Tibial nerve (tissue), 4 donors: Measurements from ENCODE around the gene AFG3L2. TPM values are rescaled to one million over a fixed set of nuclear protein-coding genes. Genes with fewer than 3 reads are reported as not detected.
"Not testable (repeated sequence)": the region's sequence is repeated elsewhere in the genome, so short reads cannot be mapped to it uniquely, and the experiment has no call there.

Source experiments
- DNase-seq, 2 donors: peaks; one replicate each; pipeline ENCODE4 v3.0.0-alpha.2; 2019; ENCODE audit warnings: low spot score in 2 of 2
- H3K27ac ChIP-seq, 4 donors: fragments of 200-600 bp; sonication (generic) in 3 of 4; one replicate each; pipeline ENCODE4 v1.5.1; 2017 to 2019; ENCODE audit warnings: mild to moderate bottlenecking in 1 of 4
- H3K27me3 ChIP-seq, 2 donors: fragments of 200-600 bp; sonication (generic) in 1 of 2; one replicate each; pipeline versions ENCODE4 v1.5.1 to v1.6.0; 2017 to 2019
- H3K36me3 ChIP-seq, 3 donors: fragments of 200-600 bp; sonication (generic); one replicate each; pipeline ENCODE4 v1.5.1; 2018 to 2019
- H3K4me1 ChIP-seq, 4 donors: fragments of 200-600 bp; sonication (generic) in 3 of 4; one replicate each; pipeline ENCODE4 v1.5.1; 2017 to 2019
- H3K4me3 ChIP-seq, 4 donors: fragments of 200-600 bp; sonication (generic) in 3 of 4; one replicate each; pipeline ENCODE4 v1.5.1; 2017 to 2019; ENCODE audit warnings: mild to moderate bottlenecking in 1 of 4, moderate library complexity in 1 of 4
- H3K9me3 ChIP-seq, 4 donors: fragments of 200-600 bp; sonication (generic) in 3 of 4; one replicate each; pipeline ENCODE4 v1.5.1; 2017 to 2019
- EP300 ChIP-seq, 2 donors: sonication (generic); formaldehyde crosslinking; IDR thresholded peaks; one replicate each; pipeline ENCODE4 v1.6.1; 2017; ENCODE audit warnings: antibody characterized with exemption in 2 of 2, mild to moderate bottlenecking in 1 of 2
- POLR2A ChIP-seq, 2 donors: fragments of 450-650 bp; IDR thresholded peaks; one replicate each; pipeline ENCODE4 v1.6.1; 2017; ENCODE audit warnings: antibody characterized with exemption in 2 of 2, mild to moderate bottlenecking in 2 of 2, moderate library complexity in 2 of 2
- WGBS, 2 donors: methylation state at CpG; one replicate each; pipeline ENCODE4 v1.1.5; 2018; 5-methylcytosine and 5-hydroxymethylcytosine counted together
- total RNA-seq, 4 donors: library from RNA; depleted of rRNA; stranded (reverse); fragments of >200 nt; gene quantifications; one replicate each; pipeline ENCODE4 v1.1.0, GENCODE V29; 2016
- TF ChIP-seq, protein P1 (sequence below), 5 experiments: fragments of 200-600 bp in 3 of 5; fragments of 450-650 bp in 2 of 5; sonication (generic) in 3 of 5; IDR thresholded peaks; one replicate each; pipeline ENCODE4 v1.5.1; 2016 to 2019; ENCODE audit warnings: antibody characterized with exemption in 5 of 5, mild to moderate bottlenecking in 3 of 5, moderate library complexity in 2 of 5

AFG3L2 gene
- total RNA-seq, 4 donors from 2014 or later, result 35.7 to 54.8 (median 42.5) TPM

DNA sequence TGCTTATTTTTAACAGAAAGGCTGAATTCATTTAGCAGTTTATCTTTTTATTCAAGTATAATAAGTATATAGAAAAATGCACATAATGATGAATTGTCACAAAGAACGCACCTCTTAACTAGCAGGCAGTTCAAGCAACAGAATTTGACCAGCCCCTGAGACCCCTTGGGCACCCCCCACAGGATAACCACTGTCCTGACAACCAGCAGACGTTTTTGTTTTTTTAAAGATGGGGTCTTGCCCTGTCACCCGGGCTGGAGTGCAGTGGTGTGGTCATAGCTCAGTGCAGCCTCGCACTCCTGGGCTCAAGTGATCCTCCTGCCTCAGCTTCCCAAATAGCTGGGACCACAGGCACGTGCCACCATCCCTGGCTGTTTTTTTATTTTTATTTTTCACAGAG lies 44.7 kb upstream of the AFG3L2 start:
- Histone ChIP-seq H3K27ac (peak overlapping the region in 2 of 4 donors; percentile 80 to 87), H3K27me3 (no peaks in the 10 kb centered on the region), H3K9me3 (peaks cover 0 to under 1% (median 0%) of the 10 kb centered on the region in 4 donors), H3K36me3 (peaks cover 0 to 31% (median 0%) of the 10 kb centered on the region in 3 donors), H3K4me3 (no peak overlapping the region), H3K4me1 (peaks cover 0 to 34% (median 0%) of the 10 kb centered on the region in 4 donors)
- 71 to 81% methylated on average over 5 of the region's 5 CpGs for WGBS, 2 donors
- TF ChIP-seq EP300 (IDR thresholded peaks at IDR 0.05) (no peak), POLR2A (IDR thresholded peaks at IDR 0.05) (no peak)
- TF ChIP-seq, protein P1, sequence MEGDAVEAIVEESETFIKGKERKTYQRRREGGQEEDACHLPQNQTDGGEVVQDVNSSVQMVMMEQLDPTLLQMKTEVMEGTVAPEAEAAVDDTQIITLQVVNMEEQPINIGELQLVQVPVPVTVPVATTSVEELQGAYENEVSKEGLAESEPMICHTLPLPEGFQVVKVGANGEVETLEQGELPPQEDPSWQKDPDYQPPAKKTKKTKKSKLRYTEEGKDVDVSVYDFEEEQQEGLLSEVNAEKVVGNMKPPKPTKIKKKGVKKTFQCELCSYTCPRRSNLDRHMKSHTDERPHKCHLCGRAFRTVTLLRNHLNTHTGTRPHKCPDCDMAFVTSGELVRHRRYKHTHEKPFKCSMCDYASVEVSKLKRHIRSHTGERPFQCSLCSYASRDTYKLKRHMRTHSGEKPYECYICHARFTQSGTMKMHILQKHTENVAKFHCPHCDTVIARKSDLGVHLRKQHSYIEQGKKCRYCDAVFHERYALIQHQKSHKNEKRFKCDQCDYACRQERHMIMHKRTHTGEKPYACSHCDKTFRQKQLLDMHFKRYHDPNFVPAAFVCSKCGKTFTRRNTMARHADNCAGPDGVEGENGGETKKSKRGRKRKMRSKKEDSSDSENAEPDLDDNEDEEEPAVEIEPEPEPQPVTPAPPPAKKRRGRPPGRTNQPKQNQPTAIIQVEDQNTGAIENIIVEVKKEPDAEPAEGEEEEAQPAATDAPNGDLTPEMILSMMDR (IDR thresholded peaks at IDR 0.05), result no peak
- DNase-seq, result no peak

DNA sequence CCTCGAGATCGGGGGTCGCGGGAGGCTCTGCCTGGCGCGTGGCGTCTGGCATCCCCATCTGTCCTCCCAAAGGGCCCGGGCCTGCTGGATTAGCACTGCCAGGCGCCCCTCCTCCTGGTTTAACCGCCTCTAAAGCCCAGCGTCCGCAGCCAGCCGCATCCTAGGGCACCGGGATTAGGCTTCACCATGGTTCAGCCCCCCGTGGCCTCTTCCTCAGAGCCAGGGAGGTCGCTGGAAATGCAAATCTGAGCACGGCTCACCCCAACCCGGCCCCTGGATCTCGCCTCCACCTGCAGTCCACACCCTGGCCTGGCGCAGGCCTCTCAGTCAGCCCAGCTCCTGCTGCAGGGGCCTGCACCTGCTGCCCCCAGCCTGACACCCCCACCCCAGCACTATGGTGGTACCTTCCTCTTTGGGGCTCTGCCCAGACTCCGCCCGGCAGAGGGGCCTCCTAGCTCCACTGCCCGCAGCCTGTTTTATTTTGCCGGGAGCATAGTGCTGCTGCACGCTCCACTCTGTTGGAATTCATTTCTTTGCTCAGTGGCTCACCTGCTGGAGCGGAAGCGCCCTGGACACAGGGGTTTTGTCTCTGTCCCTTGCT lies 43.9 kb upstream of the AFG3L2 start:
- H3K4me3 ChIP-seq, result peak overlapping the region; percentile 42 to 64 (median 53)
- no peak for DNase-seq
- H3K9me3 ChIP-seq, result no peaks in the 10 kb centered on the region
- peak overlapping the region; percentile 75 to 87 (median 80) for H3K27ac ChIP-seq
- peaks cover 0 to 23% (median 0%) of the 10 kb centered on the region in 3 donors for H3K36me3 ChIP-seq
- TF ChIP-seq EP300 (IDR thresholded peaks at IDR 0.05), result no peak
- no peak for TF ChIP-seq POLR2A (IDR thresholded peaks at IDR 0.05)
- TF ChIP-seq, protein P1 (IDR thresholded peaks at IDR 0.05), result no peak
- H3K4me1 ChIP-seq, result peaks cover 0 to 39% (median 3%) of the 10 kb centered on the region in 4 donors
- no peaks in the 10 kb centered on the region for H3K27me3 ChIP-seq
- 28 to 31% methylated on average over 16 to 26 of the region's 27 CpGs for WGBS, 2 donors

DNA sequence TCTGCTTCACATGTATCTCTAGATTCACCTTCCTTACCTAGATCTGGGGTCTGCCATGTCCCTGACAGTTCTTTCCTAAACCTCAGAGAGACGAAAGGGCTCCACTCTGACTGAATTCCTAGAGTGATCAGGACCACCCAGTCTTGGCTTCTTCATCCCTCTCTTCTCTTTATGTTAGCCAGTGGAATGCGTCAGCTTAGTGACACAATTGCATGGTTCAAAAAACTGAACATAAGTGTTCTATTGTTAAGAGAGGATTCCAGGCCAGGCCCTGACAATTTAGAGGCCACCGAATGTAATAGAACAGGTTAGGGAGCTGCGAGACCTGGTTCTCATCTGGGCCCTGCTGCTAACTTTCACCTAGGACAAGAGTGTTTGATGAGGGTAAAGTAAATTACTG lies 40.7 kb upstream of the AFG3L2 start:
- no peak for DNase-seq
- peak in 1 of 2 donors; percentile 34 for TF ChIP-seq EP300 (IDR thresholded peaks at IDR 0.05)
- TF ChIP-seq POLR2A (IDR thresholded peaks at IDR 0.05), result no peak
- TF ChIP-seq, protein P1 (IDR thresholded peaks at IDR 0.05), result no peak
- Histone ChIP-seq H3K27ac (peak overlapping the region; percentile 8 to 87 (median 57)), H3K4me3 (no peak overlapping the region), H3K27me3 (no peaks in the 10 kb centered on the region), H3K36me3 (peaks cover 0 to 3% (median 0%) of the 10 kb centered on the region in 3 donors), H3K4me1 (peaks cover 0 to 62% (median 19%) of the 10 kb centered on the region in 4 donors), H3K9me3 (no peaks in the 10 kb centered on the region)
- WGBS, 2 donors, result 40 to 50% methylated on average over 4 of the region's 4 CpGs

DNA sequence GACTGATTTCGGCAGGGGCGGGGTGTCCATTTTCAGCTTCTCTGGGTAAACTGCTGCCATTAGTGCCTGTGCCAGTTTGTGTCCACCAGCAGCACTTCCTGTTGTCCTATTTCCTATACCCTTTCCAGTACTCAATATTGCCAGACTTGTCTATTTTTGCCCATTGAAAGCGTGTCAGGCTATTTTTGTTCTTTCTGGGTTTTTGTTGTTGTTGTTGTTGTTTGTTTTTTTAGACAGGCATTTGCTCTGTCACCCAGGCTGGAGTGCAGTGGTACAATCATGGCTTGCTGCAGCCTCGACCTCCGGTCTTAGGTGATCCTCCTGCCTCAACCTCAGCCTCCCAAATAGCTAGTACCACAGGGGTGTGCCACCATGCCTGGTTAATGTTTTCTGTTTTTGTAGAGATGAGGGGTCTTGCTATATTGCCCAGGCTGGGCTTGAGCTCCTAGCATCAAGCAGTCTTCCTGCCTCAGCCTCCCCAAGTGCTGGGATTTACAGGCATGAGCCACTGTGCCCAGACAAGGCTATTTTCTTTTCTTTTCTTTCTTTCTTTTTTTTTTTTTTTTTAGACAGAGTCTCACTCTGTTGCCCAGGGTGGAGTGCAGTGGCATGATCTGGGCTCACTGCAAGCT lies 39.2 kb upstream of the AFG3L2 start:
- Histone ChIP-seq H3K4me3 (no peak overlapping the region), H3K27me3 (no peaks in the 10 kb centered on the region), H3K27ac (peak overlapping the region; percentile 49 to 87 (median 78)), H3K9me3 (no peaks in the 10 kb centered on the region), H3K36me3 (no peaks in the 10 kb centered on the region), H3K4me1 (peaks cover 0 to 58% (median 19%) of the 10 kb centered on the region in 4 donors)
- 71 to 73% methylated on average over 5 of the region's 5 CpGs for WGBS, 2 donors
- DNase-seq, result no peak
- TF ChIP-seq, protein P1 (IDR thresholded peaks at IDR 0.05), result no peak
- TF ChIP-seq EP300 (IDR thresholded peaks at IDR 0.05) (no peak), POLR2A (IDR thresholded peaks at IDR 0.05) (no peak)

DNA sequence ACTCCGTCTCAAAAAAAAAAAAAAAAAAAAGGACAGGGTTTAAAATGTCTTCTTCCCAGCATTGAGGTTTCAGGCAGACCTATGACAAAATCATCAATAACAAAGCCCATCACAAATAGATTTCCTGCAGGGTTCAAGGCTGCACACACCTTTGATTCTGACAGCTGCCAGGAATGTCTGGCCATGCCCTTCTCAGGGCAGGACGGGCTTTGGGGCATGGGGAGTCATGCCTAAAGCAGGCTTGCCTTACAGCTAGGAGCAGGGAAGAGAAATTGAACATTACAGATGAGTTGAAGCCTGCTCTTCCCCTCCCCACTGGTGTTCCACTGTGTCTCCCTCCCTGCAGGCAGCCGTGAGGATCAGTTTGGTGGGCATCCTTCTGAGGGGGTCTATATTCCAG lies 34.4 kb upstream of the AFG3L2 start:
- Histone ChIP-seq H3K9me3 (no peaks in the 10 kb centered on the region), H3K27ac (peak overlapping the region in 1 of 4 donors; percentile 32), H3K36me3 (no peaks in the 10 kb centered on the region), H3K4me3 (no peak overlapping the region), H3K27me3 (no peaks in the 10 kb centered on the region), H3K4me1 (peaks cover 0 to 51% (median 25%) of the 10 kb centered on the region in 4 donors)
- DNase-seq, result no peak
- 97 to 100% methylated on average over 3 of the region's 3 CpGs for WGBS, 2 donors
- TF ChIP-seq, protein P1 (IDR thresholded peaks at IDR 0.05), result no peak

DNA sequence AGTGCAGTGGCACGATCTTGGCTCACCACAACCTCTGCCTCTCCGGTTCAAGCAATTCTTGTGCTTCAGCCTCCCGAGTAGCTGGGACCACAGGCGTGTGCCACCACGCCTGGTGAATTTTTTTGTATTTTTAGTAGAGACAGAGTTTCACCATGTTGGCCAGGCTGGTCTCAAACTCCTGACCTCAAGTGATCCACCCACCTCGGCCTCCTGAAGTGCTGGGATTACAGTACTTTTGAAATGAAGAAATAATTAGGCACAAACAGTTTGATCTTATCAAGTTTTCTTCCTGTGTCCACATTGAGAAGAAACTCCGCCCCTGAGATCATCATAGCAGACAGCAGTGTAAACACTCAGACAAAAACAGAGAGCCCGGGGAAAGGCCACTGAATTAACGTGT lies 33.7 kb upstream of the AFG3L2 start:
- H3K27me3 ChIP-seq, DNase-seq: not testable (repeated sequence)
- peak overlapping the region in 2 of 4 donors; percentile 95 to 97 for H3K27ac ChIP-seq

More for the DNA sequence above, 33.7 kb upstream of the AFG3L2 start:
- peaks cover 0 to 44% (median 20%) of the 10 kb centered on the region in 4 donors for H3K4me1 ChIP-seq
- H3K36me3 ChIP-seq, H3K4me3 ChIP-seq, H3K9me3 ChIP-seq: not testable (repeated sequence)
- WGBS, 2 donors, result 91 to 92% methylated on average over 9 of the region's 9 CpGs
